Measurements from ENCODE around the gene DDX59. TPM values are rescaled to one million over a fixed set of nuclear protein-coding genes. Genes with fewer than 3 reads are reported as not detected.

The DDX59 gene
- total and polyA plus RNA-seq, 9 donors: 13.7 to 19.9 (median 16.8) TPM

DNA sequence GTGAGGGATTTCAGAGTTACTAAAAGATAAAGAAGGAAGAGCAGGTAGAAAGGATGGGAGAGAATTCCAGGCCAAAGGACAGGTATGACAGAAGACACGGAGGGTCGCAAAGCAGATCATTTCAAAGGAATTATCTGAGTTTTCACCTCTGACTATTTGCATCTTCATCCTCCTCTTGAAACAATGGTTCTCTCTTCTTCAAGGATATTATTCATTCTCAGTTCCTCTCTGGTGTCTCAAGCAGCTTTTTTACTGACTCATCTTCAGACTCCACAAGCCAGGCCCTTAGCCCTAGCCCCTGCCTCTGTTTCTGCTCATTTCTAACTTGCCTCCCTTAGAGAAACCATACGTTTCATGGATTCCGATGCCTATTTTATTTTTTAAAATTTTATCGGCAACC, 15.0 kb downstream of the DDX59 start:
- no peak overlapping the region for H3K4me3 ChIP-seq (ENCODE audit: low read length)

DNA sequence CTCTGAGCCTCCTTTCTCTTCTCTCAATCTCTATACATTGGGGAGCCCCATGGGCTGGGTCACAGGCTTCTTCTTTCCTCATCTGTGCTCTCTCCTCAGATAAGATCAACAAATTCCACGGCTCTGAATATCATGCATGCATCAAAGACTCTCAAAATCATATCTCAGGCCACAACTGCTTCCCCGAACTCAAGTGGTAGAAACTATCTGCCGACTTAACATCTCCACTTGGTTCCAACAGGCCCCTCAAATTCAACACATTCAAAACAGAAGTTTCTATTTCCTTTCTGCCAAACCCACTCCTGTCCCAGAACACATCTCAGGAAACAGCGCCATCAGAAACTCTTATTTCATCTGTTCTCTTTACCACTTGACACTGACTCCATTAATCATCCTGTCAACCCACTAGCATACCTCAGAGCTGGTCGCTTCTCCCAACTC, 16.7 kb downstream of the DDX59 start:
- Histone ChIP-seq H3K27ac (ENCODE audit: low read length) (no peak overlapping the region), H3K4me1 (ENCODE audit: control insufficient read depth, insufficient read depth, low read length) (no peaks in the 10 kb centered on the region), H3K36me3 (ENCODE audit: control insufficient read depth, insufficient read depth, low read length) (peaks cover 41% of the 10 kb centered on the region), H3K4me3 (ENCODE audit: low read length) (no peak overlapping the region), H3K27me3 (ENCODE audit: control insufficient read depth, insufficient read depth, low read length) (no peaks in the 10 kb centered on the region), H3K9me3 (replicated peaks; ENCODE audit: control insufficient read depth, low read depth, low read length) (no peaks in the 10 kb centered on the region)
- no peak for DNase-seq
- WGBS (ENCODE audit: insufficient coverage): 81% methylated on average over 5 of the region's 5 CpGs

More for the DNA sequence above, 15.0 kb downstream of the DDX59 start:
- Histone ChIP-seq H3K9me3 (replicated peaks; ENCODE audit: control insufficient read depth, low read depth, low read length) (no peaks in the 10 kb centered on the region), H3K27me3 (ENCODE audit: control insufficient read depth, insufficient read depth, low read length) (no peaks in the 10 kb centered on the region), H3K27ac (ENCODE audit: low read length) (no peak overlapping the region), H3K36me3 (ENCODE audit: control insufficient read depth, insufficient read depth, low read length) (peaks cover 44% of the 10 kb centered on the region), H3K4me1 (ENCODE audit: control insufficient read depth, insufficient read depth, low read length) (no peaks in the 10 kb centered on the region)
- DNase-seq: no peak
- 92% methylated on average over 5 of the region's 5 CpGs for WGBS (ENCODE audit: insufficient coverage)

DNA sequence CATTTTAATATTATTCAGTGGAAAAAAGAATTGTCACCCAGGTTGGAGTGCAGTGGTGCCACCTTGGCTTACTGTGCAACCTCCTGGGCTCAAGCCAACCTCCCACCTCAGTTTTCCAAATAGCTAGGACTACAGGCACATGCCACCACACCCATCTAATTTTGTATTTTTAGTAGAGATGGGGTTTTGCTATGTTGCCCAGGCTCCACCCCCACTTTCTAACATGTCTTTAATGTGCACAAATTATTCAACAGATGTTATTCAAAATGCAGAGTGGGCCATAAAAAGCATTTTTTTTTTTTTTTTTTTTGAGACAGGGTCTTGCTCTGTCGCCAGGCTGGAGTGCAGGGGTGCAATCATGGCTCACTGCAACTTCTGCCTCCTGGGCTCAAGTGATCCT, 17.3 kb downstream of the DDX59 start:
- Histone ChIP-seq H3K27me3 (ENCODE audit: control insufficient read depth, insufficient read depth, low read length) (no peaks in the 10 kb centered on the region), H3K9me3 (replicated peaks; ENCODE audit: control insufficient read depth, low read depth, low read length) (no peaks in the 10 kb centered on the region), H3K4me3 (ENCODE audit: low read length) (no peak overlapping the region), H3K27ac (ENCODE audit: low read length) (no peak overlapping the region), H3K4me1 (ENCODE audit: control insufficient read depth, insufficient read depth, low read length) (no peaks in the 10 kb centered on the region), H3K36me3 (ENCODE audit: control insufficient read depth, insufficient read depth, low read length) (peaks cover 39% of the 10 kb centered on the region)
- WGBS (ENCODE audit: insufficient coverage): 100% methylated on average over 1 of the region's 1 CpG
- DNase-seq: no peak

DNA sequence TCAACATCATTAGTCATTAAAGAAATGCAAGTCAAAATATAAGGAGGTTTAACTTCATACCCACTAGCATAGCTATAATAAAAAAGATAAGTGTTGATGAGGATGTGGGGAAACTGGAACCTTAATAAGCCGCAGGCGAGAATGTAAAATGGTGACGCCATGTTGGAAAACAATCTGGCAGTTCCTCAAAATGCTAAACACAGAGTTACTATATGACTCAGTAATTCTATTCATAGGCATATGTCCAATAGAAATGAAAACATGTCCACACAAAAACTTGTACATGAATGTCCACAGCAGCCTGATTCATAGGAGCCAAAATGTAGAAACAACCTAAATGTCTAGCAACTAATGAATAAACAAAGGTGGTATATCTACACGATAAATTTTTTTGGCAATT, 23.2 kb downstream of the DDX59 start:
- peaks cover 13% of the 10 kb centered on the region for H3K36me3 ChIP-seq (ENCODE audit: control insufficient read depth, insufficient read depth, low read length)
- H3K4me3 ChIP-seq (ENCODE audit: low read length): no peak overlapping the region
- no peaks in the 10 kb centered on the region for H3K9me3 ChIP-seq (replicated peaks; ENCODE audit: control insufficient read depth, low read depth, low read length)
- no CpG with 5 or more reads among the region's 4 CpGs for WGBS (ENCODE audit: insufficient coverage)
- DNase-seq: peak; percentile 61
- H3K27me3 ChIP-seq (ENCODE audit: control insufficient read depth, insufficient read depth, low read length): no peaks in the 10 kb centered on the region
- no peaks in the 10 kb centered on the region for H3K4me1 ChIP-seq (ENCODE audit: control insufficient read depth, insufficient read depth, low read length)
- H3K27ac ChIP-seq (ENCODE audit: low read length): no peak overlapping the region

DNA sequence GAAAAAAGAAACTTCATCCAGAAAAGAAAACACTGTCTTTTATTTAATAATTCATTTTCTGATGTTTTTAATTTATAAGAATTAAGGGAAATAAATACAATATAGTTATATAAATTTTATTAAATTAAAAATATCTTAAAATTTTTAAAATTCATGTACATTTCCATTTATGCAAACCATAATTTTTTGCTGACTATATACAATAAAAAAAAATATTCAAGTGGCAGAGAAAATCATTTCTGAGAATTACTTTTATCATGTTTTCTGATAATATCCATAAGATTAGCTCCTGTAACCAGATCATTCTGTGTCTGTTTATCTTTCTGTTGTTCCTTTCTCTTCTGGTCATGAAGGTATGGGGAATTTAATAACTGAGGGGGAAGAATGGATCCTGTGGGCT, 25.7 kb downstream of the DDX59 start:
- Histone ChIP-seq H3K4me3 (ENCODE audit: low read length) (no peak overlapping the region), H3K9me3 (replicated peaks; ENCODE audit: control insufficient read depth, low read depth, low read length) (no peaks in the 10 kb centered on the region), H3K4me1 (ENCODE audit: control insufficient read depth, insufficient read depth, low read length) (no peaks in the 10 kb centered on the region), H3K27ac (ENCODE audit: low read length) (no peak overlapping the region), H3K36me3 (ENCODE audit: control insufficient read depth, insufficient read depth, low read length) (peaks cover 16% of the 10 kb centered on the region), H3K27me3 (ENCODE audit: control insufficient read depth, insufficient read depth, low read length) (no peaks in the 10 kb centered on the region)
- no peak for DNase-seq

DNA sequence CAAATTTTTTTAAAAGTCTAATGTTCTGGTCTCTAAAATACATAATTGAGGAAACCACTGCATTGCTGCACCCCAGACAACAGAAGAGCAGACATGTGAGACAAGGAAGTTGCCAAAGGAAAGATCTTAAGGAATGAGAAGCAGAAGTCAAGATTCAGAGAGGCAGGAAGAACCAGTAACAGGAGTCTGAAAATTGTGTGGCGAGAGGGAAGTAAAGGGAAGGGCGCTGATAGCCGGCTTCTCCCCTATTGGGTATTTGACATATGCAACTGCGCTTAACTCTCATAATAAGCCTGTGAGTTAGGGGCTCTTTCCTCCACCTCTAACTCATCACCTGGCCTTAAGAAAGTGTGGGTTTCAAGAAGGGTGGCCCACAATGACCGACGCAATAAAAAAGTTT, 27.2 kb downstream of the DDX59 start:
- no peaks in the 10 kb centered on the region for H3K27me3 ChIP-seq (ENCODE audit: control insufficient read depth, insufficient read depth, low read length)
- WGBS (ENCODE audit: insufficient coverage): 88% methylated on average over 2 of the region's 6 CpGs
- H3K4me1 ChIP-seq (ENCODE audit: control insufficient read depth, insufficient read depth, low read length): no peaks in the 10 kb centered on the region
- no peaks in the 10 kb centered on the region for H3K9me3 ChIP-seq (replicated peaks; ENCODE audit: control insufficient read depth, low read depth, low read length)
- H3K27ac ChIP-seq (ENCODE audit: low read length): no peak overlapping the region
- H3K4me3 ChIP-seq (ENCODE audit: low read length): no peak overlapping the region
- peaks cover 10% of the 10 kb centered on the region for H3K36me3 ChIP-seq (ENCODE audit: control insufficient read depth, insufficient read depth, low read length)
- peak; percentile 53 for DNase-seq

DNA sequence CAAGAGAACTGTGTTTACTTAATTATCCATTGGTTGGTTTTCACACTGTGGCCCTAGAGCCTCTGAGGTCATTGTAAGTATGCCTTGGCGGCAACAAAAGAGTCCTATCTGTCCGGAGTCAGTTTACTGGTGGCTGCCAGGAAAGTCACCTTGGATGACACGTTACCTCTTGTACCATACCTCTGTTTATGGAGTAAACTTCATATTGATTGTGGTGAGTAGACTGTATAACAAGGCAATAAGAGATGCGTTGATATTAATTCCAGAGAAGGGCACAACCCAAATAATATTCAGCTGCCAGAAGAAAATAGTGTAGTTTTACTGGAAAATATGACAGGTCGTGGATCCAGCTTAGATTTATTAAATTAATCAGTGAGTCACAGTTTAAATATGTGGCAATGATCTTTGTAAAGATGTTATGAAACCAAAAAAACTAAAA, 28.7 kb downstream of the DDX59 start:
- H3K27me3 ChIP-seq (ENCODE audit: control insufficient read depth, insufficient read depth, low read length): no peaks in the 10 kb centered on the region
- DNase-seq: no peak
- no CpG with 5 or more reads among the region's 5 CpGs for WGBS (ENCODE audit: insufficient coverage)

DNA sequence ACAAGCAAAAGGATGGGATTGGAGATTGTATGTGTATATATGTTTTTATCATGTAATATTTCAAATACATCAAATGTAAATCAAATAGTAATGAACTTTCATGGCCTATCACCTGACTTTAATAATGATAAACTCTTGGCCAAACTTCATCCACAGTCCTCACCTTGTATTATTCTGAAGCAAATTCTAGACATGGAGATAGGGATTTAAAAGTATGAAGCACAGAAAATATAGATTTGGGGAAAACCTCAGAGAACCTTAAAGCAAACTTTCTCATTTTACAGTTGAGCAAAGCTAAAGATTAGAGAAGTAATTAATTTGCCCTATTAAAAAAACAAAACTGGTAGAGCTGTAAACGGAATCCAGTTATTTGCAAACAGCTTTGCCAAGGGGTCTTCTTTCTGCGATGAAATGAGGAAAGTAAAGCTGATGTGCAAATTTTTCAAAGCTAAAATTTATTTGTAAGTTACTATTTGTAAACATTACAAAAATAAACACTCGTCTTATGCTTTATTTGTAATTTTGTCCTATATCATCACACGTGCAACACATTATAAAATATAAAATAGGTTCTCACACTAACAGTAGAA, 29.2 kb downstream of the DDX59 start:
- Histone ChIP-seq H3K27me3 (ENCODE audit: control insufficient read depth, insufficient read depth, low read length) (no peaks in the 10 kb centered on the region), H3K9me3 (replicated peaks; ENCODE audit: control insufficient read depth, low read depth, low read length) (no peaks in the 10 kb centered on the region), H3K36me3 (ENCODE audit: control insufficient read depth, insufficient read depth, low read length) (peaks cover 7% of the 10 kb centered on the region), H3K4me3 (ENCODE audit: low read length) (no peak overlapping the region), H3K4me1 (ENCODE audit: control insufficient read depth, insufficient read depth, low read length) (no peaks in the 10 kb centered on the region), H3K27ac (ENCODE audit: low read length) (no peak overlapping the region)
- no CpG with 5 or more reads among the region's 4 CpGs for WGBS (ENCODE audit: insufficient coverage)
- no peak for DNase-seq

More for the DNA sequence above, 28.7 kb downstream of the DDX59 start:
- peaks cover 7% of the 10 kb centered on the region for H3K36me3 ChIP-seq (ENCODE audit: control insufficient read depth, insufficient read depth, low read length)
- H3K9me3 ChIP-seq (replicated peaks; ENCODE audit: control insufficient read depth, low read depth, low read length): no peaks in the 10 kb centered on the region
- H3K27ac ChIP-seq (ENCODE audit: low read length): no peak overlapping the region
- H3K4me3 ChIP-seq (ENCODE audit: low read length): no peak overlapping the region
- H3K4me1 ChIP-seq (ENCODE audit: control insufficient read depth, insufficient read depth, low read length): no peaks in the 10 kb centered on the region

DNA sequence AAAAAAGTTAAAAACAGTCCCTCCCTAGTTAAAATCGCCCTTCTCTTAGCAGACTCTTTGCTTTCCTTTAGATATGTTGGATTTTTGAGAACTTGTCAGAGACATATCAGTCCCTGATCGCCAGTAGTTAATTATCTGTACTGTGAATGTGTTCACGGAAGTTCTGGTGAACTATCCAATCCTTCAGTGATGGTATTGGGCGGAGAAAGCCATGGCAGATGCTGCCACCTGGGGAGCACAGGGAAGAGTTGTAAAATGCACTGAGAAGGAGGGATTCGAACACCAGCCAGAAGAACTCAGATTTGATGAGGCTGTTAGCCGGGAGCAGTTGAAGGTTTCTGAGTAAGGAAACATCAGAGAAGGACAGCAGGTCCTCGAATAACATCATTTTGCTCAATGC, 31.6 kb downstream of the DDX59 start:
- H3K9me3 ChIP-seq (replicated peaks; ENCODE audit: control insufficient read depth, low read depth, low read length): no peaks in the 10 kb centered on the region
- no peak for DNase-seq
- peaks cover 7% of the 10 kb centered on the region for H3K36me3 ChIP-seq (ENCODE audit: control insufficient read depth, insufficient read depth, low read length)
- no peaks in the 10 kb centered on the region for H3K27me3 ChIP-seq (ENCODE audit: control insufficient read depth, insufficient read depth, low read length)
- H3K27ac ChIP-seq (ENCODE audit: low read length): no peak overlapping the region
- WGBS (ENCODE audit: insufficient coverage): 87% methylated on average over 5 of the region's 7 CpGs
- no peak overlapping the region for H3K4me3 ChIP-seq (ENCODE audit: low read length)
- H3K4me1 ChIP-seq (ENCODE audit: control insufficient read depth, insufficient read depth, low read length): no peaks in the 10 kb centered on the region

DNA sequence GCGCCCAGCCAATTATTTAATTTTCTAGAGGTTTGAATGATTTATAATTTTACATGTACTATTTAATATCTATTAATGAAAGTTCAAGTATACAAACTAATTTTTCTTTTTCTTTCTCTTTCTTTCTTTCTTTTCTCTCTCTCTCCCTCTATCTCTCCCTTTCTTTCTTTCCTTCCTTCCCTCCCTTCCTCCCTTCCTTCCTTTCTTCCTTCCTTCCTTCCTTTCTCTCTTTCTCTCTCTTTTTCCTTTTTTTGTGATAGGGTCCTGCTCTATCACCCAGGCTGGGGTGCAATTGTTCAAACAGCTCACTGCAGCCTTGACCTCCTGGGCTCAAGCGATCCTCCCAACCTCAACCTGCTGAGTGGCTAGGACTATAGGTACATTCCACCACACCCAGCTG, 33.0 kb downstream of the DDX59 start:
- H3K27me3 ChIP-seq (ENCODE audit: control insufficient read depth, insufficient read depth, low read length): no peaks in the 10 kb centered on the region
- WGBS (ENCODE audit: insufficient coverage): no CpG with 5 or more reads among the region's 2 CpGs
- no peak overlapping the region for H3K27ac ChIP-seq (ENCODE audit: low read length)
- H3K4me1 ChIP-seq (ENCODE audit: control insufficient read depth, insufficient read depth, low read length): no peaks in the 10 kb centered on the region
- no peak for DNase-seq
- H3K36me3 ChIP-seq (ENCODE audit: control insufficient read depth, insufficient read depth, low read length): peaks cover 7% of the 10 kb centered on the region
- H3K4me3 ChIP-seq (ENCODE audit: low read length): no peak overlapping the region
- no peaks in the 10 kb centered on the region for H3K9me3 ChIP-seq (replicated peaks; ENCODE audit: control insufficient read depth, low read depth, low read length)

All from muscle of leg (tissue), 11 donors.